Sigmoid colon (tissue), 3 donors: Measurements from ENCODE around the gene SEMA7A.

Experiments
- POLR2A ChIP-seq, 2 donors: fragments of 450-650 bp; IDR thresholded peaks; one replicate each; pipeline ENCODE4 v1.6.1; 2016; ENCODE audit warnings: antibody characterized with exemption in 2 of 2, mild to moderate bottlenecking in 2 of 2, moderate library complexity in 2 of 2
- TF ChIP-seq, protein P1 (sequence below), 4 experiments: fragments of 450-650 bp in 3 of 4; fragments of 200-600 bp in 1 of 4; IDR thresholded peaks; one replicate each; pipeline ENCODE4 v1.5.1; 2016 to 2019; ENCODE audit warnings: antibody characterized with exemption in 4 of 4, mild to moderate bottlenecking in 3 of 4, moderate library complexity in 2 of 4

DNA sequence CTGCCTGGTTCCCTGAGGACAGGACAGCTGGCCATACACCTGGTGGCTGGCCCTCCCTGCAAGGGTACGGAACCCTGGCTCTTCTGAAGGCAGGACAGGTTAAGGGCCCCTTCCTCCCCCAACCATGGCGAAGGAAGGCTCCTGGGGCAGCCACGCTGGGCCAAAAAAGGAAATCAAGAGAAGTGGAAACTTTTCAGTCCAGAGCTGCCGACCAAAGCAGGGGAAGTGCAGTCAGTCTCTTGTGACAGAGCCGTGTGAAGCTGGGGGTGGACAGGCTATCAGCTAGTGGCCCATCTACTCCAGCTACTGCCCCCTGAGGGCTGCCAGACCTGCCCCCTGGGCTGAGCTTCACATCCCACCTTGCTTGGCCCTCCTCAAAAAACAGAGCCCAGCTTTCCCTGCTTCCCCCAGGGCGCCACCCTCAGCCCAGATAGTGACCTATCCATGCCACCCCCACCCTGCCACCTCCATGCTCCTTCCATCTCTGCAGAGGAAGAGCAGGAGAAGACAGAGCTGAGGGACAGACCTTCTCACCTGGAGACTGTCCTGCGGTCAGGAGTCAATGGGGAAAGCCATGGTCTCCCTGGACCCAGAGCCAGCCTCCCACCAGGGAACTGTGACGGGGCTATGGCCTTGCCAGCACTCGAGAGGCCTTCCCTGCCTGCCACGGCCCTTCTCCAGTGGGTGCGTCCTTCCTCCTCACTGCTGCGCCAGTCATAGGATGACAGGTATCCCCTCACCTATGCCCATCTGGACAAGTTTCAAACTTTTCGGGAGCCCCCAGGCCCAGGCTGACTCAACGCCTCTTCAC, 4.6 kb downstream of the SEMA7A start:
- no peak for TF ChIP-seq POLR2A (IDR thresholded peaks at IDR 0.05)
- TF ChIP-seq, protein P1, sequence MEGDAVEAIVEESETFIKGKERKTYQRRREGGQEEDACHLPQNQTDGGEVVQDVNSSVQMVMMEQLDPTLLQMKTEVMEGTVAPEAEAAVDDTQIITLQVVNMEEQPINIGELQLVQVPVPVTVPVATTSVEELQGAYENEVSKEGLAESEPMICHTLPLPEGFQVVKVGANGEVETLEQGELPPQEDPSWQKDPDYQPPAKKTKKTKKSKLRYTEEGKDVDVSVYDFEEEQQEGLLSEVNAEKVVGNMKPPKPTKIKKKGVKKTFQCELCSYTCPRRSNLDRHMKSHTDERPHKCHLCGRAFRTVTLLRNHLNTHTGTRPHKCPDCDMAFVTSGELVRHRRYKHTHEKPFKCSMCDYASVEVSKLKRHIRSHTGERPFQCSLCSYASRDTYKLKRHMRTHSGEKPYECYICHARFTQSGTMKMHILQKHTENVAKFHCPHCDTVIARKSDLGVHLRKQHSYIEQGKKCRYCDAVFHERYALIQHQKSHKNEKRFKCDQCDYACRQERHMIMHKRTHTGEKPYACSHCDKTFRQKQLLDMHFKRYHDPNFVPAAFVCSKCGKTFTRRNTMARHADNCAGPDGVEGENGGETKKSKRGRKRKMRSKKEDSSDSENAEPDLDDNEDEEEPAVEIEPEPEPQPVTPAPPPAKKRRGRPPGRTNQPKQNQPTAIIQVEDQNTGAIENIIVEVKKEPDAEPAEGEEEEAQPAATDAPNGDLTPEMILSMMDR (IDR thresholded peaks at IDR 0.05), result no peak
